ENCODE measurements around the gene PSME1.
"Not testable (repeated sequence)": the region's sequence is repeated elsewhere in the genome, so short reads cannot be mapped to it uniquely, and the experiment has no call there.

PSME1 gene

DNA sequence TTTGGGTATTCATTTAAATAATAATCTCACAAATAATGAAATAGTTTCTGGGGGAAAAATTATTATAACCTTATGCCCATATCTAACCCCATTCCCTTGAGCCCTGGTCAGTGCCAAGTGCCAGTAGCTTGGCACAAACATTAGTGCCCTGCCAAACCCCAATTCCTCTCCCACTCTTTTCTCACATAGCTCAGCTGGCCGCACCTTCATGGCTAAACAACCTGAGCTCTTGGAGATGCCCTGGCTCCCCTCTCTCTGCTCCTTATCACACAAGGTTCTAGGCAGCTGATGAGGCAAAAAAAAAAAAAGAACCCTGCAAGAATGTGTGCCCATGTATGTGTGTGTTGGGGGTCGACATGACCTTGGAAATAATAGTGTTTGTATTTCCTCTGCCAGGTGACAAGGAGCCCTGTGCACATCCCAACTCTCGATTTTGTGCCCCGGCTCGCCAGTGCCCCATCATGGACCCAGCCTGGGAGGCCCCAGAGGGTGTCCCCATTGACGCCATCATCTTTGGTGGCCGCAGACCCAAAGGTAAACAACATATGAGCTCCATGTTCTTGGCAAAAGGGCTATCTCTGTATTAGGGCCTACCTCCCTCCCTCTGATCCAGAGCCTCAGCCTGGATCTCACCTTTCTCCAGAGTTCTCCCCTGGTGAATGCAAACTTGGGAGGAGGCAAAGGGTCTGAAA, 33.5 kb upstream of the PSME1 start:
- Histone ChIP-seq H3K79me2 (ENCODE audit: insufficient read depth, low read length) (no peaks in the 10 kb centered on the region), H3K27me3 (ENCODE audit: low read length) (no peaks in the 10 kb centered on the region), H3K9me2 (replicated peaks; ENCODE audit: insufficient read depth, low read length) (no peaks in the 10 kb centered on the region), H3K27ac (ENCODE audit: low read depth, low read length) (no peak overlapping the region), H3K4me2 (ENCODE audit: low read depth, low read length, poor library complexity, severe bottlenecking) (no peak overlapping the region), H3K9ac (ENCODE audit: low read length) (no peak overlapping the region), H3K4me3 (ENCODE audit: insufficient read depth, low read length, poor library complexity, severe bottlenecking) (no peak overlapping the region), H2AFZ (ENCODE audit: low read depth, low read length, severe bottlenecking) (no peak overlapping the region), H3F3A (ENCODE audit: insufficient read depth) (no peaks in the 10 kb centered on the region), H4K20me1 (ENCODE audit: low read depth, low read length) (no peaks in the 10 kb centered on the region), H3K36me3 (ENCODE audit: low read length) (peaks cover 4% of the 10 kb centered on the region; the same call in 1 of the 2 replicates), H3K9me3 (ENCODE audit: insufficient read depth, low read length) (no peaks in the 10 kb centered on the region)
- TF ChIP-seq, protein P1, sequence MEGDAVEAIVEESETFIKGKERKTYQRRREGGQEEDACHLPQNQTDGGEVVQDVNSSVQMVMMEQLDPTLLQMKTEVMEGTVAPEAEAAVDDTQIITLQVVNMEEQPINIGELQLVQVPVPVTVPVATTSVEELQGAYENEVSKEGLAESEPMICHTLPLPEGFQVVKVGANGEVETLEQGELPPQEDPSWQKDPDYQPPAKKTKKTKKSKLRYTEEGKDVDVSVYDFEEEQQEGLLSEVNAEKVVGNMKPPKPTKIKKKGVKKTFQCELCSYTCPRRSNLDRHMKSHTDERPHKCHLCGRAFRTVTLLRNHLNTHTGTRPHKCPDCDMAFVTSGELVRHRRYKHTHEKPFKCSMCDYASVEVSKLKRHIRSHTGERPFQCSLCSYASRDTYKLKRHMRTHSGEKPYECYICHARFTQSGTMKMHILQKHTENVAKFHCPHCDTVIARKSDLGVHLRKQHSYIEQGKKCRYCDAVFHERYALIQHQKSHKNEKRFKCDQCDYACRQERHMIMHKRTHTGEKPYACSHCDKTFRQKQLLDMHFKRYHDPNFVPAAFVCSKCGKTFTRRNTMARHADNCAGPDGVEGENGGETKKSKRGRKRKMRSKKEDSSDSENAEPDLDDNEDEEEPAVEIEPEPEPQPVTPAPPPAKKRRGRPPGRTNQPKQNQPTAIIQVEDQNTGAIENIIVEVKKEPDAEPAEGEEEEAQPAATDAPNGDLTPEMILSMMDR (IDR thresholded peaks at IDR 0.05; ENCODE audit: insufficient read depth, low read length, poor library complexity, severe bottlenecking): no peak
- TF ChIP-seq EZH2phosphoT487 (conservative IDR thresholded peaks at IDR 0.05; ENCODE audit: low read length): no peak

DNA sequence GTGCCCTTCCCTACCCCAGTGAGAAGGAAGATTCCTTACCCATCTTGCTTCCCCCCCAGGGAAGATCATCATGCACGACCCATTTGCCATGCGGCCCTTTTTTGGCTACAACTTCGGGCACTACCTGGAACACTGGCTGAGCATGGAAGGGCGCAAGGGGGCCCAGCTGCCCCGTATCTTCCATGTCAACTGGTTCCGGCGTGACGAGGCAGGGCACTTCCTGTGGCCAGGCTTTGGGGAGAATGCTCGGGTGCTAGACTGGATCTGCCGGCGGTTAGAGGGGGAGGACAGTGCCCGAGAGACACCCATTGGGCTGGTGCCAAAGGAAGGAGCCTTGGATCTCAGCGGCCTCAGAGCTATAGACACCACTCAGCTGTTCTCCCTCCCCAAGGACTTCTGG, 32.5 kb upstream of the PSME1 start:
- H4K20me1 ChIP-seq (ENCODE audit: low read depth, low read length): no peaks in the 10 kb centered on the region
- H3K9me2 ChIP-seq (replicated peaks; ENCODE audit: insufficient read depth, low read length): no peaks in the 10 kb centered on the region

GRCh38 chr14:24105609-24106239, 30.3 kb upstream of the PSME1 start:
- H3F3A ChIP-seq (ENCODE audit: insufficient read depth): peaks cover 11% of the 10 kb centered on the region; the same call in 1 of the 2 replicates

More for the DNA sequence above, 32.5 kb upstream of the PSME1 start:
- Histone ChIP-seq H3K9ac (ENCODE audit: low read length) (no peak overlapping the region), H3K4me3 (ENCODE audit: insufficient read depth, low read length, poor library complexity, severe bottlenecking) (no peak overlapping the region), H3K79me2 (ENCODE audit: insufficient read depth, low read length) (no peaks in the 10 kb centered on the region), H2AFZ (ENCODE audit: low read depth, low read length, severe bottlenecking) (no peak overlapping the region), H3K9me3 (ENCODE audit: insufficient read depth, low read length) (no peaks in the 10 kb centered on the region), H3K27me3 (ENCODE audit: low read length) (no peaks in the 10 kb centered on the region), H3K27ac (ENCODE audit: low read depth, low read length) (no peak overlapping the region), H3F3A (ENCODE audit: insufficient read depth) (no peaks in the 10 kb centered on the region), H3K36me3 (ENCODE audit: low read length) (peaks cover 4% of the 10 kb centered on the region; the same call in 1 of the 2 replicates), H3K4me2 (ENCODE audit: low read depth, low read length, poor library complexity, severe bottlenecking) (no peak overlapping the region)
- TF ChIP-seq, protein P1 (IDR thresholded peaks at IDR 0.05; ENCODE audit: insufficient read depth, low read length, poor library complexity, severe bottlenecking): no peak
- TF ChIP-seq EZH2phosphoT487 (conservative IDR thresholded peaks at IDR 0.05; ENCODE audit: low read length): no peak

DNA sequence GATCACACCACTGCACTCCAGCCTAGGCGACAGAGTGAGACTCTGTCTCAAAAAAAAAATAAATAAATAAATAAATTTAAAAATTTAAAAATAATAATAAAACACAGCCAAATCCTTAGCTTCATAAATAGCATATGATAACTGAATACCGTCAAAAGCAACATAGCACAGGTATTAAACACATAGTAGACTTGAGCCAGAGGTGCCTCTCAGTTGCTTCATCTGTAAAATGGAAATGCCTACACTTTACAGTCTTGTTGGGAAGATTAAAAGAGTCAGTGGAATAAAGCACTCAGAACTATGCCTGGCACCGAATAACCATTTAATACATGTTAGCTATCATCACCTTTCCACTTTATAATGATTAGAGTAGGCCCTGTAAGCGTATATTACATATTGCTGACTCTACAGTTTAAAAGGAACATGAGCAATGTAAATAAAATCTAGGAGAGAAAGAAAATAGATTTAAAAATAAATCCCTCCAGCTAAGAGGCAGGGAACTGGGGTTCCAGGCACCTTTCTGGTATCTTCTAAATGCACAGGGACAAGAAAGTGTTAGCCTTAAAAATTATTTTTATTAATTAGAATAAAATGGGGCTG, 29.2 kb upstream of the PSME1 start:
- Histone ChIP-seq H4K20me1 (ENCODE audit: low read depth, low read length) (no peaks in the 10 kb centered on the region), H3K79me2 (ENCODE audit: insufficient read depth, low read length) (no peaks in the 10 kb centered on the region), H3K27me3 (ENCODE audit: low read length) (no peaks in the 10 kb centered on the region), H3F3A (ENCODE audit: insufficient read depth) (peaks cover 16% of the 10 kb centered on the region; the same call in 1 of the 2 replicates), H3K9ac (ENCODE audit: low read length) (no peak overlapping the region), H3K9me2 (replicated peaks; ENCODE audit: insufficient read depth, low read length) (no peaks in the 10 kb centered on the region), H3K4me3 (ENCODE audit: insufficient read depth, low read length, poor library complexity, severe bottlenecking) (no peak overlapping the region), H2AFZ (ENCODE audit: low read depth, low read length, severe bottlenecking) (no peak overlapping the region), H3K27ac (ENCODE audit: low read depth, low read length) (no peak overlapping the region), H3K36me3 (ENCODE audit: low read length) (peaks cover 4% of the 10 kb centered on the region; the same call in 1 of the 2 replicates), H3K9me3 (ENCODE audit: insufficient read depth, low read length) (no peaks in the 10 kb centered on the region), H3K4me2 (ENCODE audit: low read depth, low read length, poor library complexity, severe bottlenecking) (no peak overlapping the region)
- TF ChIP-seq, protein P1 (IDR thresholded peaks at IDR 0.05; ENCODE audit: insufficient read depth, low read length, poor library complexity, severe bottlenecking): no peak
- no peak for TF ChIP-seq EZH2phosphoT487 (conservative IDR thresholded peaks at IDR 0.05; ENCODE audit: low read length)

More at GRCh38 chr14:24105609-24106239, 30.3 kb upstream of the PSME1 start:
- H3K4me2 ChIP-seq (ENCODE audit: low read depth, low read length, poor library complexity, severe bottlenecking); H3K36me3 ChIP-seq (ENCODE audit: low read length); H3K9me2 ChIP-seq (replicated peaks; ENCODE audit: insufficient read depth, low read length); H2AFZ ChIP-seq (ENCODE audit: low read depth, low read length, severe bottlenecking); H3K9ac ChIP-seq (ENCODE audit: low read length); H3K9me3 ChIP-seq (ENCODE audit: insufficient read depth, low read length); H3K27ac ChIP-seq (ENCODE audit: low read depth, low read length); H4K20me1 ChIP-seq (ENCODE audit: low read depth, low read length); H3K27me3 ChIP-seq (ENCODE audit: low read length); H3K4me3 ChIP-seq (ENCODE audit: insufficient read depth, low read length, poor library complexity, severe bottlenecking); H3K79me2 ChIP-seq (ENCODE audit: insufficient read depth, low read length): not testable (repeated sequence)

All from SU-DHL-6 (cell line).